NCI-H1417 (cell line): ENCODE measurements around the gene NEDD4L.

Source experiments
- DNase-seq, 3 experiments: peaks; one replicate each; lab custom pipeline; 2025; lab: John Stamatoyannopoulos, UW

Gene NEDD4L

DNA sequence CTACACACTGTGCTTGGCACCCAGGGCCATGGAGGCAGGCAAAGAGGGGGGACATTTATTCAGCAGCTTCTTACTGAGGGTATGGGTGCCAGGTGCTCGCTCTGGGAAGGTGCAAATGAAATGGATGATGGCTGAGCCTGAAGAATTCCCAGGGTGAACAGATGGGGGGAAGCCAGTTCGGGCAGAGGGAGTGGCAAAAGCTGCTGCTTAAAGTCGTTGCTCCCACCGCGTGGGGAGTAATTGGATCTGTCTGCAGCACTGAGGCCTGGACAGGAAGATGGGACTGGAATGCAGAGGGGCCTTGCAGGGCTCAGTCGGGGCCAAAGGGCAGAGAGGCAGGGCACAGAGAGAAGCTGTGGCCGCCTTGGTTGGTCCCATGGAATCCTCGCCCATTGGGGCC lies 51.2 kb downstream of the NEDD4L start:
- no peak for DNase-seq

DNA sequence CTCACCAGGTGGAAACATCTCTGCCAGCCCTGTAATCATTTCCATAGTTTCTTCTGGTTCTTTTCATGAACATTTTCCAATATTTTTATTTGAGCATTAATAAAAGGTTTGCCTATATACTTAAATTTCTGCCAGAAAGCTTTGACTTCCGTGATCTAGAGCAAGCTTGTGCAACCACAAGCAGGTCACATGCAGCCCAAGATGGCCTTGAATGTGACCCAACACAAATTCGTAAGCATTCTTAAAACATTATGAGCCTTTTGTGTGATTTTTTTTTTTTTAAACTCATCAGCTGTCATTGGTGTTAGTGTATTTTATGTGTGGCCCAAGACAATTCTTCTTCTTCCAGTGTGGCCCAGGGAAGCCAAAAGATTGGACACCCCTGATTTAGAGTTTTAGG lies 51.6 kb downstream of the NEDD4L start:
- DNase-seq = no peak

DNA sequence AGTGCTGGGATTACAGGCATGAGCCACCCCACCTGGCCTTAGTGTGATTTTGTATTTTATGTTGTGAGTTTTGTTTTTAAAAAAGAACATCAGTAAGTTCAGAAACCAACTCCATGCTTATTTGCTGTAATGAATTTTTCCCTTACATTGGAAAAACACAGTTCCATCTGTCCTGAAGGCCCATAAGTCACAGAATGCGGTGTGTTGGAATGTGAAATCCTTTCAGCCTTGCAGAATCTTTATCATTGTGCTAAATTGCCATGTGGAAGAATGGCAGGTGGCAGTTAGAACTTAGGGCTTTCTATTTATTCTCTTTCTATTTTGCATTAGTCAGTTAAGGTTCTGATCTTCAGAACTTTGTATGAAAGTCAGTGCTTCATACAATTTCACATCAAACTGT lies 52.6 kb downstream of the NEDD4L start:
- no peak for DNase-seq

DNA sequence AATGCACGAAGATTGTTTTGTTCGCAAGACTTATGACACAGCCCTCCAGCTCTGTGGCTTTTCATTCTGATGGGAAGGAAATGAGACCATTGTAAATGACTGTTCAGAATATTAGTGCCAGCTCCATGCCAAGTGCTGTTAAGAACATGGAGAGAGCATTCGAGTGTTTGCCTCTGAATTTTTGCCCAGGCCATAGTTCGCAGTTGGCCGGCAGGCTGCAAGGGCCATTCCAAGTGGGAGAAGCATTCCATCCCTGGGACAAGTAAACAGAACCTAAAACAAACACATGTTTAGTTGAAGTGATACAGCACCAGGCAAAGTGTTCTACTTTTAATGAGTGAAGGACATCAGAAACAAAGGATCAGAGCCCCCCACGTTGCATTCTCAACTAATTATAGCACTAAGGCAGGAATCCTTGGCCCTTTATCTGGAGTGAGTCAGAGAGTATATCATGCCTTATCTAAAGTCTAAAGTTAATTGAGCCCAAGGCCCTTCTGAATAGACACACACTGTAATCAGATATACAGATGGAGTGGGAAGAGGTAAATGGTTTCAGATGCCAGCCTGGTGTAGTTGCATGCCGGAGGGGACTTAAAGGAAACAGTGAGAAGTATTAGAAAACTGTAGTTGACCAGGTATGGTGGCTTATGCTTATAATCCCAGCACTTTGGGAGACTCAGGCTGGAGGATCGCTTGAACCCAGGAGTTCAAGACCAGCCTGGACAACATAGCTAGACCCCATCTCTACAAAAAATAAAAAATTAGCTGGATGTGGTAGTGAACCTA lies 53.3 kb downstream of the NEDD4L start:
- DNase-seq = no peak

DNA sequence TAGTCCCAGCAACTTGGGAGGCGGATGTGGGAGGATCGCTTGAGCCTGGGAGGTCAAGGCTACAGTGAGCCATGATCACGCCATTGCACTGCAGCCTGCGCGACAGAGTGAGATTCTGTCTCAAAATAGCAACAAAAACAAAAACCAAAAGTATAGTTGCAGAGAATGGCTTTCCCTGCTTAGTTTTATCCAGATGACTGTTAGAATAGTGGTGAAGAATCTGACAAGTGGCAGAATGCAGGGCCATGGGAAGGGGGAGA lies 53.8 kb downstream of the NEDD4L start:
- DNase-seq = no peak

GRCh38 chr18:58098706-58099105 lies 54.7 kb downstream of the NEDD4L start:
- no peak for DNase-seq

DNA sequence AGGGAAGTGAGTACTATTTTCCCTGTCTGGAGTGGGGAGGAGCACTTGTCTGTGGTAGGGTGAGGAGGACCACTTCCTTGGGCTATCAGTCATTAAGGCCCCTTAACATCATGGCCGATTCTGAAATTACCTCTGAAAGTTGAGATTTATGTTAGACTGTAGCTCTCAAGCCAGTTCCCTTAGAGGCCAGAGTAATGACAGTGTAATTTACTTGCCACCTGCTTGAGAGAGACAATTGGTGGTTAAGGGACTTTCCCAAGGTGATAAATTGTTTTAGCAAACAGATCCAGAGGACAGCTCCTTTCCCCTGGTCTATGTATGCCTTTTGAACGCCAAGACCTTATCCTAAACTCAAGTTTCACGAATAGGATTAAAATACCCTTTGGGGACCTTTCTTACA lies 56.1 kb downstream of the NEDD4L start:
- peak; percentile 44 to 86 (median 49) for DNase-seq

DNA sequence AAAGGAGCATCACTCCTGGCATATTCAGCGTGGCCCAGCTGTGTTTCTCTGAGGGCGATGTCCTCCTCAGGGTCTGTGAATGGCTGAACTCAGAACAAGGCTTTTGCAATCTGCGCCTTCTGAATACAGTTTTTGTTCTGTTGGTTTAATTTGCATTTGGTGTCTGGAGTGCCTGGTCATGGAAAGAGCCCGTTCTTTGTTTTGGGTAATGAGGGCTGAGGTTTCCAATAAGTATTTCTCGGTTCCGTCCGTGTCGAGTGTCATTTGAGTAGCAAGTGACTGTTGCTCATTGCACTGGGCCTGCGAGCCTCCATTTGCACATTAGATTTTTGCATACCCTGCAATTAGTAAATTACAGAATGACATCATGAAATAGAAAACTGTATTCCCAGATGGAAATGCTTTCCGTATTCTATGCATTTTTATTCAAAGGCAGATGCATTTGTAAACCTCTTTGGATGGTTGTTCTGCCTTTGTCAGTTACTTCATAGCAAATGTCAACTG lies 57.3 kb downstream of the NEDD4L start:
- peak in 1 of 3 experiments; percentile 14 for DNase-seq

DNA sequence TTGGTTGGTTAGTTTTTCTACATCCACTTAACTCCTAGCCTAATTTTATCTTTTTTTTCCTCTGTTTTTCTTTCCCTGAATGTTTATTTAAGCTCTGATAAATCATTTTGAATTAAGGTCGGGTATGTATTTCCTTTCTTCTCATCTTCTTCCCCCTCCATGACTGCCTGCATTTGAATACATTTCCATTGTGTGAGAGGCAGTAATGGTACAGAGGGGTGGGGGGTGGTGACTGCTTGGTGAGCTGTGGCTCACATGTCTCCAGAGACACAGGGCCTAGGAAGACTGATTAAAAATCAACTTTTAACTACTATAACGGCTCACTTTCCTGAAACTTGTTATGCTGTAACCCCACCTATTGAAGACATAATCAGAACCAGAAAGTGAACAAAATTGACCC lies 58.0 kb downstream of the NEDD4L start:
- no peak for DNase-seq

GRCh38 chr18:58102875-58103274 lies 58.8 kb downstream of the NEDD4L start:
- peak in 1 of 3 experiments; percentile 35 for DNase-seq

GRCh38 chr18:58103339-58103985 lies 59.4 kb downstream of the NEDD4L start:
- DNase-seq = no peak

- DNase-seq = no peak
Observed at GRCh38 chr18:58104096-58104495, 60.1 kb downstream of the NEDD4L start.

DNA sequence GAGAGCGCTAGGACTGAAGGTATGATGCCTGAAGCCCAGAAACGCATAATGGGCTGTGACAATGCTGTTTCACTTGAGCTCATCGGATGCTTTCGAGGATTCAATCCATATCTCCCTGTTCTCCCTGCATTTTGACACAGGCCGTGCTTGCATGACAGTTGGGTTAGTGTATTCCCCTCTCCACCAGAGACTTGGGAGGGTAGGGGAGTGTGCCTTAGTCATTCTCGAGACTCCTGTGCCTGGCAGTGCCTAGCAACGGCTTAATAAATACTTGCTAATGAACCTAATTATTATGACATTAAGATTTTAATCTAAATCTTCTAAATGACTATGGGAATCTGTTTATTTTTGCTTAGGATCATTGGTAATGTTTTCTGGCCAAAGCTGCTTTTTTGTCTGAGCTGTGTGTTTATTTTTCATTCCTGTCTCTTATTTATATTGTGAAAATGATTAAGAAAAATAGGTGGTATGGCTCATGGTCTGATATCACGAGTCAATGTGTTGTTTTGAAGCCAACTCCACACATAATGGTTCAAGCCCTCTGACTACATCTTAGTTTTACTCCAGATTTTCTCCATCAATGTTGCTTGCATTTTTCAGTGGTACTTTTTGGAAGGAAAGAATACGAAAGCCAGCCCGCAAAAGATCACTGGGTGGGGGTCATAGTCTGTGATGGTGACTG lies 61.3 kb downstream of the NEDD4L start:
- DNase-seq = no peak

- DNase-seq = no peak
Observed at GRCh38 chr18:58105888-58106260, 61.8 kb downstream of the NEDD4L start.

DNA sequence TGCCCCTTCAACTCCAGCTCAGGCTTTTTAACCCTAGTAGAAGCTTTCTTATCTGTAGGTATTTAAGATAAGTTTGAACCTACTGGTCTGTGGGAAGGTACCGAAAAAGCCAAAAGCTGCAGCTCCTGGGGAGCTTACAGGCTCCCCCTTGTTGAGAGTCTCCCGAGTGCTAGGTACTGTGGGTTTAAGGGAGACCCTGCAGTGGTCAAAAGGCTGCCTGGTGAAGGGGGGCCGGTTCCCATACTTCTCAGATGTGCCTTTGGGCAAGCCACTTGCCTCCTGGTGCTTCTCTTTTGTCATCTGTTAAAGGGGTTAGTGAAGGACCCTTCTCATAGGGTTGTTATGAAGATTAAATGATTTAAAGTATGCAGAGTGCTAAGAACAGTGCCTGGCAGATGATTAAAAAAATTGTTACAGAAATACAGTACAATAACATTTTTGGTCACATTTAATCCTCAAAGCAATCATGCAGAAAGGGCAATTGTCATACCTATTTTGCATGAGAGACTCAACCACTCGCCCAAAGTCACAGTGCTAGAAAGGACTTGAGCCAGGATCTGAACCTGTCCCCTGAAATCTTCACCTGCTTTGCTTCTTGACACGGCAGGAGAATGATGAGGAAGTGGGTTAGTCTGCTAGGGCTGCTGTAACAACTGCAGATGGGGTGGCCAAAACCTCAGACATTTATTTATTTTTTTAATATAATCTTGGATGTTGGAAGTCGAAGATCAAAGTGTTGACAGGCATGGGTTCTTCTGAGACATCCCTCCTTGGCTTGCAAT lies 62.5 kb downstream of the NEDD4L start:
- no peak for DNase-seq

GRCh38 chr18:58109256-58109655 lies 65.2 kb downstream of the NEDD4L start:
- no peak for DNase-seq

DNA sequence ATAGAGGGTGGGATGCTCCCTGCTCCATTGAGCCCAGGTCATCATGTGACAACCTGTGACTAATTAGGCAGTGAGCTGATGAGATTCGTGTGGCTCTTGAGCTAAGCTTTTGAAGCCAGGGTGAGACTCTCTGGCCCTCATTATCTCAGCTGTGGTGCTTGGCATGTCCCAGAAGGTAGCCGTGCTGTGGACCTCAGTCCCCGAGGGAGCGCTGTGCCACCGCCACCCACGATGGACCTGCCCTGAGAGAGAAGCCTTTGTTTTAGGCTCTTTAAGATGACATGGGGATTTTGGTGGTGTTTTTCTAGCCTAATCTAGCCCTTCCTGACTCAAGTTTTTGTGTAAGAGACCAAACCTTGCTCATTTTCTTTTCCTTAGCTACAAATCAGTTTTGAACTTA lies 66.4 kb downstream of the NEDD4L start:
- no peak for DNase-seq

DNA sequence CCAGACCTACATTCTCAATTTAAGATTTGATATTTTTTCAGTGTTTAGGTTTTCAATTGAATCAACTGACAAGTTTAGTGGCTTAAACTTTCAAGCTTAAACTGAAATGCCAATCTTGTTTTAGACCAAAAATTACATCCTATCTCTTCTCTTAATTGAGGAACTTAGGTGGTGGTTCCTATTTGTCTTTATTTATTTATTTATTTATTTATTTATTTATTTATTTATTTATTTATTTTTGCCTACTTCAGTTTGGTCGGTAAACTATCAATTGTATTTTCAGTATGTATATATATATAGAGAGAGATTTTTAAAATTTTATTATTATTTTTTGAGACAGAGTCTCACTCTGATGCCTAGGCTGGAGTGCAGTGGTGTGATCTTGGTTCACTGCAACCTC lies 68.1 kb downstream of the NEDD4L start:
- no peak for DNase-seq

DNA sequence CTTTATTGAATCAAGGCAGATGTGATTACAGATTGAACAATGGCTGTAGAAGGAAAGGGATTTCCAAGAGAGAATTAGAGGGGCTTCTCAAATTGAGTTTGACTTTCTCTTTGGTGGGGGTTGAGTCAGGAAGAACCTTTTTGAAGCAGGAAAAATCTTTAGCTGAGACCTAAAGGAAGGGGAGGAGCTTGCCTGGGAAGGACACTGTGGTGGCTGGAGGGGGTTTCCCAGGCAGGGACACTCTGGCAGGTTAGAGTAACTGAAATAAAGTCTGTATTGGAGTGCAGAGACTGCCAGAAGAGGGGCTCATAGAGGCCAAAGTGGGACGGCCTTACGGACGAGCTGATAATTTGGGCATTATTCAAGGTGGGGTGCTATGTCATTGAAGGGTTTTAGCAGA lies 69.3 kb downstream of the NEDD4L start:
- DNase-seq = no peak

GRCh38 chr18:58114766-58115165 lies 70.7 kb downstream of the NEDD4L start:
- DNase-seq = no peak

DNA sequence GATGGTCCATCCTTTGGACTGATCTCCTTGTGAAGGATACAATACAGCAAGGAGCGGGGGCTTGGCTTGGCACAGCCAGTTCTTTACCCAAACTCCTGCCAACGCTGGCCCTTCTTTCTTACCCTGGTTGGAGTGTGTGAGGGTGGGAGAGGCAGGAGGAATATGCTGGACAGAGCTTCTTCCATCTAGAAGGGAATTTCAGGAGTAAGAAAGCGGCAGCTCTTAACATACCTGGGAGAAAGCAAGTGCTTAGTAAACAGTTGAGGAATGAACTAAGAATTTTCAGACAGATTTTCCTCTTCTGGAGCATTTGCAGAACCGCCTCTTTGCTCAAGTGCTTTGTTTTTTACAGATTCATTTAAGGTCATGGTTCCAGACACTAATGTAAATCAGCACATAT lies 72.8 kb downstream of the NEDD4L start:
- DNase-seq = no peak

DNA sequence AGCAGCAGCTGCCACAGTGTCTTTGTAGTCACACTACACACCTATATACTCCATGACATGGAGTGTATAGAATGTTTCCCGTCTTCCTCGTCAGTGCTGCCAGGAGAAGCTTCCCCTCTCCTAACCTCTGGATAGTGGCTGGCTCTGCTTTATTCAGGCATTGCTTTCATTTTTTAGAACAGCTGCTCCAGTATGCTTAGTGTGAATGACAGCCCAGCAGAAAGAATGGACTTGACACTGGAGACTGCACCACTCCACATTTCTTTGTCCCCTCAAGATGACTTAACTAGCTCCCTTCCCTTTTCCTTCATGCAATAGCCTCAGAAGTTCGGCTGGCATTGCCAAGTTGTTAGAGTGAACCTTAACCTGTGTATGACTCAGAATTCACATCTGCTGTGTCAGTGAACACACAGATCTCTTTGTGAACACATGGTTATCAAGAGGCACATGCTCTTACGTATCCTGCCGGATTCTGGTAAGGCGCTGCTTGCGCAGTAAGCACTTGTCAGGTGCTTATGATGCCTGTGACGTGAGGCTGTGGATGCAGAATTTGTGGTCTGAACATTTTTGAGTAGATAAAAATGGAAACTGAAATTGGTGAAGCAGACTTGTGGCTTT lies 73.9 kb downstream of the NEDD4L start:
- DNase-seq = peak in 2 of 3 experiments; percentile 39 to 63
